ENCODE data around the gene TRPM3.
A peak's percentile ranks its signal among the peaks of the same experiment; 100 is the strongest.

Gene TRPM3

GRCh38 chr9:70554881-70555280, 566.5 kb downstream of the TRPM3 start:
- DNase-seq (ENCODE audit: low spot score), result no peak

GRCh38 chr9:70553707-70554673, 567.4 kb downstream of the TRPM3 start:
- DNase-seq (ENCODE audit: low spot score), result peak; percentile 87

- no peak for DNase-seq (ENCODE audit: low spot score)
These were observed 568.9 kb downstream of the TRPM3 start for GRCh38 chr9:70552561-70552960.

GRCh38 chr9:70551801-70552200, 569.6 kb downstream of the TRPM3 start:
- no peak for DNase-seq (ENCODE audit: low spot score)

- DNase-seq (ENCODE audit: low spot score), result peak; percentile 3
These were observed 570.0 kb downstream of the TRPM3 start for GRCh38 chr9:70551396-70551795.

GRCh38 chr9:70549926-70550325, 571.5 kb downstream of the TRPM3 start:
- no peak for DNase-seq (ENCODE audit: low spot score)

- no peak for DNase-seq (ENCODE audit: low spot score)
These were observed 579.0 kb downstream of the TRPM3 start for GRCh38 chr9:70542311-70542931.

- no peak for DNase-seq (ENCODE audit: low spot score)
These were observed 581.4 kb downstream of the TRPM3 start for GRCh38 chr9:70540016-70540415.

- DNase-seq (ENCODE audit: low spot score), result no peak
These were observed 581.9 kb downstream of the TRPM3 start for GRCh38 chr9:70539526-70539925.

- DNase-seq (ENCODE audit: low spot score), result no peak
These were observed 582.4 kb downstream of the TRPM3 start for GRCh38 chr9:70539001-70539400.

- no peak for DNase-seq (ENCODE audit: low spot score)
These were observed 584.3 kb downstream of the TRPM3 start for GRCh38 chr9:70537084-70537483.

- no peak for DNase-seq (ENCODE audit: low spot score)
These were observed 585.7 kb downstream of the TRPM3 start for GRCh38 chr9:70535546-70536323.

GRCh38 chr9:70534471-70534870, 587.0 kb downstream of the TRPM3 start:
- no peak for DNase-seq (ENCODE audit: low spot score)

GRCh38 chr9:70534061-70534460, 587.4 kb downstream of the TRPM3 start:
- no peak for DNase-seq (ENCODE audit: low spot score)

- no peak for DNase-seq (ENCODE audit: low spot score)
These were observed 587.9 kb downstream of the TRPM3 start for GRCh38 chr9:70533492-70533891.

GRCh38 chr9:70532716-70533115, 588.7 kb downstream of the TRPM3 start:
- DNase-seq (ENCODE audit: low spot score), result no peak

- DNase-seq (ENCODE audit: low spot score), result no peak
These were observed 590.1 kb downstream of the TRPM3 start for GRCh38 chr9:70531311-70531710.

- no peak for DNase-seq (ENCODE audit: low spot score)
These were observed 590.7 kb downstream of the TRPM3 start for GRCh38 chr9:70530716-70531115.

- DNase-seq (ENCODE audit: low spot score), result no peak
These were observed 591.6 kb downstream of the TRPM3 start for GRCh38 chr9:70529833-70530232.

GRCh38 chr9:70529377-70529776, 592.0 kb downstream of the TRPM3 start:
- DNase-seq (ENCODE audit: low spot score), result no peak

- no peak for DNase-seq (ENCODE audit: low spot score)
These were observed 594.5 kb downstream of the TRPM3 start for GRCh38 chr9:70526902-70527301.

GRCh38 chr9:70525519-70525918, 595.9 kb downstream of the TRPM3 start:
- DNase-seq (ENCODE audit: low spot score), result no peak

Measured in kidney tubule cell (primary cell).